ENCODE data around the gene BCHE. TPM values are rescaled to one million over a fixed set of nuclear protein-coding genes. Genes with fewer than 3 reads are reported as not detected.

The BCHE gene
- polyA plus RNA-seq, 4 donors: 3.0 to 5.8 (median 3.6) TPM; not detected in 1

DNA sequence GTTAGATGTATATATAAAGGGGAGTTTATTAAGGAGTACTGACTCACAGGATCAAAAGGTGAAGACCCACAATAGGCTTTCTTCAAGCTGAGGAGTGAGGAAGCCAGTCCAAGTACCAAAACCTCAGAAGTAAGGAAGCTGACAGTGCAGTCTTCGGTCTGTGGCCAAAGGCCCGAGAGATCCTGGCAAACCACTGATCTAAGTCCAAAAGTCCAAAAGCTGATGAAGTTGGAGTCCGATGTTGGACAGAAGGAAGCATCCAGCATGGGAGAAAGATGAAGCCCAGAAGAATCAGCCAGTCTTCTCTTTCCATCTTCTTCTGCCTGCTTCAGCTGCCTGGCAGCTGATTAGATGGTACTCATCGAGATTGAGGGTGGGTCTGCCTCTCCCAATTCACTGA lies 107.5 kb downstream of the BCHE start:
- Histone ChIP-seq H3K4me3 (ENCODE audit: low read depth in 1 of 3, low read length in 3 of 3) (no peak overlapping the region), H3K27me3 (ENCODE audit: control insufficient read depth in 3 of 3, insufficient read depth in 3 of 3, low read length in 3 of 3) (no peaks in the 10 kb centered on the region), H3K27ac (ENCODE audit: low read depth in 1 of 3, low read length in 2 of 3) (no peak overlapping the region), H3K36me3 (ENCODE audit: control insufficient read depth in 3 of 3, insufficient read depth in 2 of 3, low read depth in 1 of 3, low read length in 3 of 3) (no peaks in the 10 kb centered on the region), H3K9me3 (ENCODE audit: control insufficient read depth in 2 of 2, insufficient read depth in 1 of 2, low read depth in 1 of 2, low read length in 1 of 2) (no peaks in the 10 kb centered on the region), H3K4me1 (ENCODE audit: control insufficient read depth in 3 of 3, insufficient read depth in 2 of 3, low read depth in 1 of 3, low read length in 2 of 3) (no peaks in the 10 kb centered on the region)
- 52 to 58% (median 53%) methylated on average over 4 of the region's 4 CpGs for WGBS, 3 donors
- FAIRE-seq (no peak), DNase-seq (peak in 1 of 2 donors; percentile 14)

DNA sequence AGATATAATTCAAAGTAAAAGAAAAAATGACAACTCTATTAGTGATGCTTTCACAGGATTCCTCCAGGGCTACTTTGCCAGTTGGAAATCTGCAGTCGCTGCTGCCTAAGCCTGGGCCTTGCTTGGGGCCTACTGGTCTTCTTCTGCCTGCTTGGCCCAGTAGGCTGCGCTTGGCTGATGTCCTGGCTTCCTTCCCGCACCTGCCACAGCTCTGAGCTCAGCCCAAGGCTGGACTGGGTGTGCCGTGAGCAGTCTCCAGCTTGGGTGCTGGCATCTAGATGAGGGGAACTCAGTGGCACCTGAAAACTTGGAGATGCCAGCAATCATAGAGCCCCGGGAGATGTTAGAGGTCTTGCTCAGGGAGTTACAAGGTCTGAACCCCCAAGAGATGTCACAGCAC lies 108.3 kb downstream of the BCHE start:
- no peaks in the 10 kb centered on the region for H3K9me3 ChIP-seq (ENCODE audit: control insufficient read depth in 2 of 2, insufficient read depth in 1 of 2, low read depth in 1 of 2, low read length in 1 of 2)
- H3K27me3 ChIP-seq (ENCODE audit: control insufficient read depth in 3 of 3, insufficient read depth in 3 of 3, low read length in 3 of 3): no peaks in the 10 kb centered on the region
- no peak for FAIRE-seq
- H3K27ac ChIP-seq (ENCODE audit: low read depth in 1 of 3, low read length in 2 of 3): no peak overlapping the region
- no peak overlapping the region for H3K4me3 ChIP-seq (ENCODE audit: low read depth in 1 of 3, low read length in 3 of 3)
- WGBS, 3 donors: 84 to 87% (median 86%) methylated on average over 5 of the region's 5 CpGs
- no peaks in the 10 kb centered on the region for H3K4me1 ChIP-seq (ENCODE audit: control insufficient read depth in 3 of 3, insufficient read depth in 2 of 3, low read depth in 1 of 3, low read length in 2 of 3)
- no peaks in the 10 kb centered on the region for H3K36me3 ChIP-seq (ENCODE audit: control insufficient read depth in 3 of 3, insufficient read depth in 2 of 3, low read depth in 1 of 3, low read length in 3 of 3)
- no peak for DNase-seq

GRCh38 chr3:165725296-165725695 lies 111.9 kb downstream of the BCHE start:
- H3K9me3 ChIP-seq (ENCODE audit: control insufficient read depth in 2 of 2, insufficient read depth in 1 of 2, low read depth in 1 of 2, low read length in 1 of 2): peaks cover 0 to 9% of the 10 kb centered on the region in 2 donors
- no peak for FAIRE-seq
- no peak for DNase-seq
- 54 to 57% (median 55%) methylated on average over 2 of the region's 2 CpGs for WGBS, 3 donors
- no peak overlapping the region for H3K4me3 ChIP-seq (ENCODE audit: low read depth in 1 of 3, low read length in 3 of 3)
- H3K27ac ChIP-seq (ENCODE audit: low read depth in 1 of 3, low read length in 2 of 3): no peak overlapping the region
- no peaks in the 10 kb centered on the region for H3K36me3 ChIP-seq (ENCODE audit: control insufficient read depth in 3 of 3, insufficient read depth in 2 of 3, low read depth in 1 of 3, low read length in 3 of 3)
- no peaks in the 10 kb centered on the region for H3K27me3 ChIP-seq (ENCODE audit: control insufficient read depth in 3 of 3, insufficient read depth in 3 of 3, low read length in 3 of 3)
- no peaks in the 10 kb centered on the region for H3K4me1 ChIP-seq (ENCODE audit: control insufficient read depth in 3 of 3, insufficient read depth in 2 of 3, low read depth in 1 of 3, low read length in 2 of 3)
